Loucy (cell line): Measurements from ENCODE around the gene HIGD1C.

Source experiments
- H2AFZ ChIP-seq: fragments of 200-600 bp; sonication (generic); 2 replicates; pipeline ENCODE4 v1.6.0; 2016; ENCODE audit warnings: antibody characterized with exemption, mild to moderate bottlenecking, low read length, moderate library complexity
- H3F3A ChIP-seq: fragments of 200-600 bp; 2 replicates; pipeline ENCODE4 v1.6.0; 2016; ENCODE audit warnings: antibody characterized with exemption, low read depth, mild to moderate bottlenecking
- H3K27me3 ChIP-seq: fragments of 200-600 bp; sonication (generic); 2 replicates; pipeline ENCODE4 v1.6.1; 2014; ENCODE audit warnings: low read length, mild to moderate bottlenecking; ENCODE audit not compliant: insufficient read depth, poor library complexity, severe bottlenecking
- H3K36me3 ChIP-seq: fragments of 200-600 bp; sonication (generic); 2 replicates; pipeline ENCODE4 v1.6.1; 2016; ENCODE audit warnings: low read length; ENCODE audit not compliant: insufficient read depth
- H3K4me1 ChIP-seq: fragments of 200-600 bp; sonication (generic); 2 replicates; pipeline ENCODE4 v1.5.1; 2014; ENCODE audit warnings: low read length, mild to moderate bottlenecking; ENCODE audit not compliant: insufficient read depth, poor library complexity, severe bottlenecking
- H3K4me2 ChIP-seq: fragments of 200-600 bp; sonication (generic); 2 replicates; pipeline ENCODE4 v1.6.0; 2014; ENCODE audit warnings: antibody characterized with exemption, low read length, low read depth, mild to moderate bottlenecking; ENCODE audit not compliant: poor library complexity, severe bottlenecking
- H3K4me3 ChIP-seq: fragments of 200-600 bp; sonication (generic); 2 replicates; pipeline ENCODE4 v1.5.1; 2014; ENCODE audit warnings: low read length, mild to moderate bottlenecking, mixed read lengths; ENCODE audit not compliant: poor library complexity, severe bottlenecking
- H3K79me2 ChIP-seq: fragments of 200-600 bp; sonication (generic); 2 replicates; pipeline ENCODE4 v1.6.1; 2014; ENCODE audit warnings: low read length; ENCODE audit not compliant: insufficient read depth
- H3K9ac ChIP-seq: fragments of 200-600 bp; sonication (generic); 2 replicates; pipeline ENCODE4 v1.6.0; 2014; ENCODE audit warnings: mild to moderate bottlenecking, low read depth, low read length, moderate library complexity; ENCODE audit not compliant: poor library complexity, severe bottlenecking
- H3K9me2 ChIP-seq: fragments of 200-600 bp; sonication (generic); replicated peaks from 2 replicates; pipeline ENCODE4 v1.6.1; 2016; ENCODE audit warnings: low read depth, low read length, mixed read lengths
- H3K9me3 ChIP-seq: fragments of 200-600 bp; sonication (generic); 2 replicates; pipeline ENCODE4 v1.6.1; 2014; ENCODE audit warnings: mild to moderate bottlenecking, antibody characterized with exemption, low read length, low read depth; ENCODE audit not compliant: insufficient read depth
- H4K20me1 ChIP-seq: fragments of 200-600 bp; sonication (generic); 2 replicates; pipeline ENCODE4 v1.6.0; 2014; ENCODE audit warnings: antibody characterized with exemption, low read length, mild to moderate bottlenecking; ENCODE audit not compliant: insufficient read depth, poor library complexity, severe bottlenecking
- CTCF ChIP-seq: fragments of 200-600 bp; sonication (generic); conservative IDR thresholded peaks from 2 replicates; pipeline ENCODE4 v1.5.1; 2014; ENCODE audit warnings: mild to moderate bottlenecking, antibody characterized with exemption, low read length
- EZH2phosphoT487 ChIP-seq: fragments of 200-600 bp; IDR thresholded peaks from 2 replicates; pipeline ENCODE4 v1.6.1; 2018; ENCODE audit warnings: antibody characterized with exemption, mild to moderate bottlenecking, moderate library complexity, borderline replicate concordance

Gene HIGD1C

DNA sequence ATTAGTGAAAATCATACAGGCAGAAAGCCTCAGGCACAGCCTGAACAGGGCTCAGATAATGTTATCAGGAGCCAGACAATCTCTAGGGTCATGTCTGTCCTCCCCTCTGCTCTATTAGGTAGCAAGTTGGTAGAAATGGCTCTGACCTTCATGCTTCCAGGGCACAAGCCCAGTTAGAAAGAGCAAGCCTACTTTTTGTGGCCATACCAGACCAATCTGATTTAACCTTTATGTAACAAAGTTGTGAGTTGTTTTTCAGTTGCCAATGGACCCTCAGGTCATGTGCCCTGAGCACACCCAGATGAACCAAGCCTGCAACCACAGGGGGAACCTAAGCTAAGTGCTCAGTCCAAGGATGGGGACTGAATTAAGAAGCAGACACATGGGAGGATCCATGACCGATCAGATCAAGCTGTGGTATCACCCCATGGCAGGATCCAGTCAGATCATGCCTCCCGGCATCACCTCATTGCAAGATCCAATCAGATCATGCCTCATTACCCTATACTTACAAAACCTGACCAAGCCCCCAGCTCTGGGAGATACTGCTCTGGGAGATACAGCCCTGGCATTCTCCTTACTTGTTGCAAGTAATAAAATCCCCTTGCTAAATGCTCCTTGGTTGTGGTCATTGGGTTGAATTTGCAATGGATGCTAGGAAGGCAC, 18.8 kb upstream of the HIGD1C start:
- peak overlapping the region; percentile 54 for H3K4me2 ChIP-seq

GRCh38 chr12:50934371-50934851, 17.9 kb upstream of the HIGD1C start:
- Histone ChIP-seq H3K9me3 (peaks cover 11% of the 10 kb centered on the region; the same call in 1 of the 2 replicates), H3K79me2 (peaks cover 24% of the 10 kb centered on the region), H3K4me1 (peaks cover 42% of the 10 kb centered on the region), H3K27me3 (no peaks in the 10 kb centered on the region), H2AFZ (no peak overlapping the region), H3K9ac (peak overlapping the region; percentile 55), H3K36me3 (no peaks in the 10 kb centered on the region), H3K4me2 (peak overlapping the region; percentile 54), H3K9me2 (no peaks in the 10 kb centered on the region), H4K20me1 (no peaks in the 10 kb centered on the region), H3F3A (no peaks in the 10 kb centered on the region), H3K4me3 (peak overlapping the region; percentile 23)
- TF ChIP-seq EZH2phosphoT487 (no peak), CTCF (no peak)

More for the DNA sequence above, 18.8 kb upstream of the HIGD1C start:
- H3K9me3 ChIP-seq: peaks cover 11% of the 10 kb centered on the region; the same call in 1 of the 2 replicates
- peaks cover 32% of the 10 kb centered on the region for H3K79me2 ChIP-seq
- H3K4me1 ChIP-seq: peaks cover 50% of the 10 kb centered on the region
- H3K4me3 ChIP-seq: peak overlapping the region; percentile 23
- H3K9me2 ChIP-seq: no peaks in the 10 kb centered on the region
- no peaks in the 10 kb centered on the region for H3F3A ChIP-seq
- H3K9ac ChIP-seq: peak overlapping the region; percentile 55
- H4K20me1 ChIP-seq: peaks cover 5% of the 10 kb centered on the region
- H2AFZ ChIP-seq: no peak overlapping the region
- H3K36me3 ChIP-seq: no peaks in the 10 kb centered on the region
- TF ChIP-seq CTCF (no peak), EZH2phosphoT487 (no peak)
- no peaks in the 10 kb centered on the region for H3K27me3 ChIP-seq

DNA sequence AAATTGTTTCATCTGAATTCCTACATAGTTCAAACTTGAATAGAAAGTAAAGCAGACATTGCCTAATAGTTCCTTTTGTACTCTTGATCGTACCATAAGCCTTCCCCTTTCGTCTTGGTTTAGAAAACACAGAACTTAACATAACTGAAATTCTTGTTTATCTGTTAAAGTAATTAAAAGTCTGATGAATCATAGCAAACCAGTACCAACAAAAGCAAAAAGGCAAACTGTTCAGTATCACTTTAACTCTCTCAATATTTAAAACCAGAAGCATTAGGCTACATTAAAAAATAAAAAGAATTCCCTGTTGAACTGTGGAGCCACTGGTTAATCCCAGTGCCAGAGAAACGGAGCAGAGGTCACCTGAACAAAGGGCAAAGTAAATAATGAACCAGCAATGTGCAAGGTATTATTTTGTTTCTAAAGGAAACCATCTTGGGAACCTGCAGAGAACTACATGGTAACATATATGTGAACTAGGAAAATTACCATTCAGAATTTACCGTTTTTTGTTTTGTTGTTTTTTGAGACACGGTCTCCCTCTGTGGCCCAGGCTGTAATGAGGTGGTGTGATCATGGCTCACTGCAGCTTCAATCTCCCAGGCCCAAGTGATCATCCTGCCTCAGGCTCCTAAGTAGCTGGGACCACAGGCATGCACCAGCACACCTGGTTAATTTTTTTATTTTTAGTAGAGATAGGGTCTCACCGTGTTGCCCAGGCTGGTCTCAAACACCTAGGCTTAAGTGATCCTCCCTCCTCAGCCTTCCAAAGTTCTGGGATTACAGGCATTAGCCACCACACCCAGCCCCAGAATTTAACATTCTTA, 17.1 kb upstream of the HIGD1C start:
- H3K4me1 ChIP-seq: peaks cover 36% of the 10 kb centered on the region
- peak overlapping the region; percentile 54 for H3K4me2 ChIP-seq
- H3K36me3 ChIP-seq: no peaks in the 10 kb centered on the region
- H3K9me2 ChIP-seq: no peaks in the 10 kb centered on the region
- H3F3A ChIP-seq: no peaks in the 10 kb centered on the region
- no peaks in the 10 kb centered on the region for H4K20me1 ChIP-seq
- H2AFZ ChIP-seq: no peak overlapping the region
- H3K4me3 ChIP-seq: no peak overlapping the region
- H3K27me3 ChIP-seq: no peaks in the 10 kb centered on the region
- no peak for TF ChIP-seq CTCF
- no peak for TF ChIP-seq EZH2phosphoT487
- H3K79me2 ChIP-seq: peaks cover 16% of the 10 kb centered on the region
- peaks cover 11% of the 10 kb centered on the region; the same call in 1 of the 2 replicates for H3K9me3 ChIP-seq
- H3K9ac ChIP-seq: peak overlapping the region; percentile 55
